Astrocyte of the spinal cord (primary cell): ENCODE results near the gene PTPRN2.
"Not testable (repeated sequence)": the region's sequence is repeated elsewhere in the genome, so short reads cannot be mapped to it uniquely, and the experiment has no call there.

Source experiments
- DNase-seq: peaks from one replicate; pipeline ENCODE4 v3.0.0; 2011; ENCODE audit warnings: low read depth, low spot score
- H3K4me3 ChIP-seq: 2 replicates; pipeline ENCODE4 v1.5.1; 2011; ENCODE audit warnings: low read depth, mild to moderate bottlenecking, low read length, moderate library complexity
- CTCF ChIP-seq: IDR thresholded peaks from 2 replicates; pipeline ENCODE4 v1.5.1; 2012; ENCODE audit warnings: low read depth, mild to moderate bottlenecking, low read length, inconsistent platforms
- in situ Hi-C: cut with HindIII; loops from 2 replicates; pipeline ENCODE4 v1.10.0; 2017; ENCODE audit warnings: low sequenced_read_pairs

The PTPRN2 gene

DNA sequence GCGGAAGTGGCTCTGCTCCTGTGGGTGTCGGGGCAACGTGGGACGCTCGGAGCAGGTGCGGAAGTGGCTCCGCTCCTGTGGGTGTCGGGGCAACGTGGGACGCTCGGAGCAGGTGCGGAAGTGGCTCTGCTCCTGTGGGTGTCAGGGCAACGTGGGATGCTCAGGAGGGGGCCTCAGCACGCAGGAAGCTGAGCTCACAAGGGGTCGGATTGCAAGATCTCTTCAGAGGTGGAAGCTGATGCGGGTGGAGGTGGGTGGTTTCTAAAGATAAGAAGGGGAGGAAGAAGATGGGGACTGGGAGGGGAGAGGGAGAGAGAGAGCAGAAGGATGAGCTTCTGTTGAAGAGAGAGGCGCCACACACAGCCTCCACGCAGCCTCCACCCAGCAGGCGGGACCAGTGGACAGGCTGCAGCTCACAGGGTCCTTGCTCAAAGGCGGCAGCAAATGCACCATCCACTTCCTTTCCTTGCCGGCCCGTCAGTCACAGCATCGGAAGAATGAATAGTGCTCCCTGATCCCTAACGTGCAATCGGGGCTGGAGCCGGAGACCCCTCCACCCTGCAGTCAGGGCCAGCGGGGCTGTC is 78.7 kb downstream of the PTPRN2 start:
- DNase-seq = no peak
- in situ Hi-C loops = no loop called here
- H3K4me3 ChIP-seq = no peak overlapping the region
- TF ChIP-seq CTCF = no peak

DNA sequence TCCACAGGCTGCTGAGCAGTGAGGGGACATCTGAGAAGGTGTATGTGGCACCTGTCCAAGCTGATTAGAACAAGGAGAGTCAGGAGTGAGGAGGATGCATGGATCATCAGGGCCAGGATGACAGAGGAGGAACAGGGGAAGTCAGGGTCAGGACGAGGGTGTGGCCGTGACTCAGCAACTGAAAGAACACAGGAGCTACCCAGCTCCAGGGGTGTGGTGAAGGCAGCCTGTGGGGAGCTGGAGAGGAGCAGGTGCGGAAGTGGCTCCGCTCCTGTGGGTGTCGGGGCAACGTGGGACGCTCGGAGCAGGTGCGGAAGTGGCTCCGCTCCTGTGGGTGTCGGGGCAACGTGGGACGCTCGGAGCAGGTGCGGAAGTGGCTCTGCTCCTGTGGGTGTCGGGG is 79.3 kb downstream of the PTPRN2 start:
- H3K4me3 ChIP-seq, in situ Hi-C loops, DNase-seq: not testable (repeated sequence)

DNA sequence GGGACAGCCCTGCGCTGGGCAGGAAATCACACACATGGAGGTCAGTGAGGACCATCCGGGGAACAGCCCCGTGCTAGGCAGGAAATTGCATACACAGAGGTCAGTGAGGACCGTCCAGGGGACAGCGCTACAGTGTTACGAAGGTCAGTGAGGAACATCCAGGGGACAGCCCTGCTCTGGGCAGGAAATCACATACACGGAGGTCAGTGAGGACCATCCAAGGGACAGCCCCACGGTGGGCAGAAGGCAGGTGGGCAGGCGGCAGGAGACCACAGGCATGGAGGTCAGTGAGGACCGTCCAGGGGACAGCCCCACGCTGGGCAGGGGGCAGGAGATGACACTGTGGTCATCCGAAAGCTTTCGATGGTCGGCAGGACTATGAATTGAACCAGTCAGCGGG is 79.7 kb downstream of the PTPRN2 start:
- TF ChIP-seq CTCF = no peak
- DNase-seq = no peak
- in situ Hi-C loops = no loop called here
- no peak overlapping the region for H3K4me3 ChIP-seq

DNA sequence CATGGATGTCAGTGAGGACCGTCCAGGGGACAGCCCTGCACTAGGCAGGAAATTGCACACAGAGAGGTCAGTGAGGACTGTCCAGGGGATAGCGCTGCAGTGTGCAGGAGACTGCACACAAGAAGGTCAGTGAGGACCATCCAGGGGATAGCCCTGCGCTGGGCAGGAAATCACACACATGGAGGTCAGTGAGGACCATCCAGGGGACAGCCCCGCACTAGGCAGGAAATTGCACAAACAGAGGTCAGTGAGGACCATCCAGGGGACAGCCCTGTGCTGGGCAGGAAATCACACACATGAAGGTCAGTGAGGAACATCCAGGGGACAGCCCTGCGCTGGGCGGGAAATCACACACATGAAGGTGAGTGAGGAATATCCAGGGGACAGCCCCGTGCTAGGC is 80.4 kb downstream of the PTPRN2 start:
- in situ Hi-C loops, H3K4me3 ChIP-seq, DNase-seq: not testable (repeated sequence)

DNA sequence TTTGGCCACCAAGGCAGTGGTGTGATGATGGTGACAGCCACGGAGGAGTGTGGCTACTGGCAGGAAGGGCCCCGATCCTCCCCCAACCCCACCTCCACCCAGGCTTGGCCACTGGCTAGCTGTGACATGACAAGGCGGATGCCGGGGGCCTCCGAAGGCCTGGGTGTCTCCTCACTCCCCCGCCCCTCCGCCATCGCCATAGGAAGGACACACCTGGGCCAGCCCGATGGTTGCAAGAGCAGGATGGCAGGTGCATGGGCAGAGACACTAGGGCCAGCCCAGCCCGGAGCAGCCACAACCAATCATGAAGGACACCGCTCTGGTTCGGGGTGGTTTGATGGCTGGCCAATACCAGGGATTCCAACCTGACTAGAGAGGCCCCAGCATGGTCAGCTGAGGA is 81.0 kb downstream of the PTPRN2 start:
- DNase-seq = no peak
- no peak for TF ChIP-seq CTCF
- no peak overlapping the region for H3K4me3 ChIP-seq
- in situ Hi-C loops = no loop called here

- H3K4me3 ChIP-seq = no peak overlapping the region
- DNase-seq = no peak
- no peak for TF ChIP-seq CTCF
- in situ Hi-C loops = no loop called here
These were observed 81.9 kb downstream of the PTPRN2 start for GRCh38 chr7:158505683-158506082.

- no peak for TF ChIP-seq CTCF
- no peak for DNase-seq
- H3K4me3 ChIP-seq = no peak overlapping the region
- in situ Hi-C loops = no loop called here
These were observed 85.4 kb downstream of the PTPRN2 start for GRCh38 chr7:158502068-158502750.
